ENCODE measurements around the gene OSTF1. TPM values are rescaled to one million over a fixed set of nuclear protein-coding genes. Genes with fewer than 3 reads are reported as not detected.
A peak's percentile ranks its signal among the peaks of the same experiment; 100 is the strongest.

The OSTF1 gene
- total RNA-seq, 4 donors from 2014 or later = 21.6 to 44.6 (median 32.9) TPM

DNA sequence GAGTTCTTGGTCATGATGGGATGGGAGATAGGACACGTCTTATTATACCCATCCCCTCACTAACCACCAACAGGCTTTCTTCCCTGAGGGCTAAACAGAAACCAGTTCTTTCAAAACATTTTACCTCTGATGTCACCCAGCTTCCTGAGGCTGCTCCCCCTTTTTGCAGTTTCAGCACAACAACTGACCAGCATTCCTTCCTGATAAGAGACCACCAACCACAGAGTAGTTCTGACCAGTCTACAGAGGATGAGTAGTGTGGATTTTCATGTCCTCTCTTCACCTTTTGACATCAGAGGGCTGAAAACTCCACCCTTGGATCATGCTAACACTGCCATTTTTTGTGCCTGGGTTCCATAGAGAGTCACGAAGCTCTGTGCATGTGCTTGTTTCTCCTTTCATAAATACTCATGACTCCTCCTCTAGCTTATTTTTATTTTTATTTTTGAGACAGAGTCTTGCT, 82.6 kb downstream of the OSTF1 start:
- Histone ChIP-seq H3K27ac (no peak overlapping the region), H3K9me3 (no peaks in the 10 kb centered on the region), H3K36me3 (peaks cover 0 to 13% (median 0%) of the 10 kb centered on the region in 3 donors), H3K4me3 (no peak overlapping the region), H3K4me1 (no peaks in the 10 kb centered on the region), H3K27me3 (no peaks in the 10 kb centered on the region)
- TF ChIP-seq, protein P1, sequence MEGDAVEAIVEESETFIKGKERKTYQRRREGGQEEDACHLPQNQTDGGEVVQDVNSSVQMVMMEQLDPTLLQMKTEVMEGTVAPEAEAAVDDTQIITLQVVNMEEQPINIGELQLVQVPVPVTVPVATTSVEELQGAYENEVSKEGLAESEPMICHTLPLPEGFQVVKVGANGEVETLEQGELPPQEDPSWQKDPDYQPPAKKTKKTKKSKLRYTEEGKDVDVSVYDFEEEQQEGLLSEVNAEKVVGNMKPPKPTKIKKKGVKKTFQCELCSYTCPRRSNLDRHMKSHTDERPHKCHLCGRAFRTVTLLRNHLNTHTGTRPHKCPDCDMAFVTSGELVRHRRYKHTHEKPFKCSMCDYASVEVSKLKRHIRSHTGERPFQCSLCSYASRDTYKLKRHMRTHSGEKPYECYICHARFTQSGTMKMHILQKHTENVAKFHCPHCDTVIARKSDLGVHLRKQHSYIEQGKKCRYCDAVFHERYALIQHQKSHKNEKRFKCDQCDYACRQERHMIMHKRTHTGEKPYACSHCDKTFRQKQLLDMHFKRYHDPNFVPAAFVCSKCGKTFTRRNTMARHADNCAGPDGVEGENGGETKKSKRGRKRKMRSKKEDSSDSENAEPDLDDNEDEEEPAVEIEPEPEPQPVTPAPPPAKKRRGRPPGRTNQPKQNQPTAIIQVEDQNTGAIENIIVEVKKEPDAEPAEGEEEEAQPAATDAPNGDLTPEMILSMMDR (IDR thresholded peaks at IDR 0.05) = no peak
- no peak for TF ChIP-seq POLR2A (IDR thresholded peaks at IDR 0.05)
- no peak for DNase-seq

DNA sequence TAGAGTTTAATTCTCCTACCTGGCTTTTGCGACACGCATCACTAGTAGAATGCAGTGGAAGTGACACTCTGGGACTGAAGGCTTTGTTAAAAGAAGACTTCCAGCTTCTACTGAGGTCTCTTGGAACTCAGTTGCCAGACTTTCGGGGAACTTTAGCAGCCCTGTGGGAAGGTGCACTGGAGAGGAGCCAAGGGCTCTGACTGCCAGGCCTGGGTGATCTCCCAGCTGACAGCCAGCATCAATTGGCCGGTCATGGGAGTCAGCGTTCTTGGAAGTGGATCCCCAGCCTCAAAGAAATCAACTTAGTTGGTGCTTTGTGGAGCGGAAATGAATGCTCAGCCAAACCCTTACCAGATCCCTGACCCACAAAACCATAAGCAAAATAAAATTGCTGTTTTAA, 87.1 kb downstream of the OSTF1 start:
- H3K4me1 ChIP-seq = no peaks in the 10 kb centered on the region
- no peaks in the 10 kb centered on the region for H3K27me3 ChIP-seq
- no peak overlapping the region for H3K4me3 ChIP-seq
- H3K9me3 ChIP-seq = no peaks in the 10 kb centered on the region
- TF ChIP-seq, protein P1 (IDR thresholded peaks at IDR 0.05) = no peak
- no peak for TF ChIP-seq POLR2A (IDR thresholded peaks at IDR 0.05)
- peaks cover 0 to 4% (median 0%) of the 10 kb centered on the region in 3 donors for H3K36me3 ChIP-seq
- no peak for DNase-seq
- no peak overlapping the region for H3K27ac ChIP-seq

DNA sequence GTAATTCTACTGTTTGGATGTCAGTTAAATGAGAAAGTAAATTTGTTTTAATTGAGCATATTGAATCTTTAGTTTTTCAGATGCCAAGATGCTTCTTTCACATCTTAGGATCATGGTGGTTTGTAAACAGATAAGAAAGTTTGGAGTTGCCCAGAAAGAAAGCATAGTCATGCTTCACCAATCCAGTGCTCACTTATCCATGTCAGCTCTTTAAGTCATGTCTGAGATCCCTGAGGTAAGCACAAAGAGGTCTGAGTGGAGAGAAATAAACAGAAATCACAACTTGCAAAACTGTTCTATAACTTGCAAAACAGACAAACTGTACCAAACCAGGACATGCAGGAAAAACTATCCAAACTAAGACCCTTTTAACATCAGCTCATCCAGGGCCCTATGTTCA, 87.7 kb downstream of the OSTF1 start:
- Histone ChIP-seq H3K4me3 (no peak overlapping the region), H3K4me1 (no peaks in the 10 kb centered on the region), H3K27me3 (no peaks in the 10 kb centered on the region), H3K36me3 (no peaks in the 10 kb centered on the region), H3K9me3 (no peaks in the 10 kb centered on the region), H3K27ac (no peak overlapping the region)
- DNase-seq = no peak
- no peak for TF ChIP-seq POLR2A (IDR thresholded peaks at IDR 0.05)
- TF ChIP-seq, protein P1 (IDR thresholded peaks at IDR 0.05) = no peak

DNA sequence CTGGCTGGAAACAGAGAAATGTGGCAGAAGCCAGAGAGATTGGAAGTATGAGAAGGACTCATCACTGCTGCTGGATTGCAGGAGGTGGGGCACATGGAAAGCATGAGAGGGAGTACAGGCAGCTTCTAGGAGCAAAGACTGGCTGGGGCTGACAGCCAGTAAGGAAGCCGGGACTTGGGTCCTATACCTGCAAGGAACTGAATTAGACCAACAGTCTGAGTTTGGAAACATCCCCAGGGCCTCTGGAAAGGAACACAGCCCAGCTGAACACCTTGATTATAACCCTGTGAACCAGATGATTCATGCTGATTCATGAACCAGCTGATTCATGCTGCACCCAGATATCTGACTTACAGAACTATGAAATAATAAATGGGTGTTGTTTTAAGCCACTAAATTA, 93.4 kb downstream of the OSTF1 start:
- peak in 1 of 3 donors; percentile 62 for DNase-seq

DNA sequence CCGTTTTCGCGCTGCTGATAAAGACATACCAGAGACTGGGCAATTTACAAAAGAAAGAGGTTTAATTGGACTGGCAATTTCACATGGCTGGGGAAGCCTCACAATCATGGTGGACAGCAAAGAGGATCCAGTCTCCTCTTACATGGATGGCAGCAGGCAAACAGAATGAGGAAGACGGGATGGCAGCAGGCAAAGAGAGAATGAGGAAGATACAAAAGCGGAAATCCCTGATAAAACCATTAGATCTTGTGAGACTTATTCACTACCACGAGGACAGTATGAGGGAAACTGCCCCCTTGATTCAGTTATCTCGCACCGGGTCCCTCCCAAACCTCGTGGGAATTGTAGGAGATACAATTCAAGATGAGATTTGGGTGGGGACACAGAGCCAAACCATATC, 95.0 kb downstream of the OSTF1 start:
- no peaks in the 10 kb centered on the region for H3K36me3 ChIP-seq
- no peaks in the 10 kb centered on the region for H3K9me3 ChIP-seq
- H3K4me1 ChIP-seq = no peaks in the 10 kb centered on the region
- TF ChIP-seq, protein P1 (IDR thresholded peaks at IDR 0.05) = no peak
- TF ChIP-seq POLR2A (IDR thresholded peaks at IDR 0.05) = no peak
- H3K4me3 ChIP-seq = no peak overlapping the region
- no peak overlapping the region for H3K27ac ChIP-seq
- no peak for DNase-seq
- no peaks in the 10 kb centered on the region for H3K27me3 ChIP-seq

More for the DNA sequence above, 93.4 kb downstream of the OSTF1 start:
- H3K36me3 ChIP-seq = no peaks in the 10 kb centered on the region
- H3K9me3 ChIP-seq = no peaks in the 10 kb centered on the region
- no peak overlapping the region for H3K4me3 ChIP-seq
- no peak for TF ChIP-seq POLR2A (IDR thresholded peaks at IDR 0.05)
- TF ChIP-seq, protein P1 (IDR thresholded peaks at IDR 0.05) = no peak
- no peaks in the 10 kb centered on the region for H3K27me3 ChIP-seq
- no peak overlapping the region for H3K27ac ChIP-seq
- H3K4me1 ChIP-seq = no peaks in the 10 kb centered on the region

DNA sequence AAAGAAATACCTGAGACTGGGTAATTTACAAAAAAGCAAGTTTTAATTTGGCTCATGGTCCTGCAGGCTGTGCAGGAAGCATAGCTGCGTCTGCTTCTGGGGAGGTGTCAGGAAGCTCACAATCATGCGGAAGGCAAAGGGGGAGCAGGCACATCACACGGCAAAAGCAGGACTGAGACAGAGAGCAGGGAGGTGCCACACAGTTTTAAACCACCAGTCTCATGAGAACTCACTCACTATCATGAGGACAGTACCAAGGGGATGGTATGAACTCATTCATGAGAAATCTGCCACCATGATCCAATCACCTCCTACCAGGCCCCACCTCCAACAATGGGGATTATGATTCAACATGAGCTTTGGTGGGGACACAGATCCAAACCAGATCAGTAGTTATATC, 96.2 kb downstream of the OSTF1 start:
- Histone ChIP-seq H3K9me3 (no peaks in the 10 kb centered on the region), H3K27me3 (no peaks in the 10 kb centered on the region), H3K36me3 (no peaks in the 10 kb centered on the region), H3K27ac (no peak overlapping the region), H3K4me3 (no peak overlapping the region), H3K4me1 (no peaks in the 10 kb centered on the region)
- DNase-seq = no peak
- TF ChIP-seq, protein P1 (IDR thresholded peaks at IDR 0.05) = no peak
- no peak for TF ChIP-seq POLR2A (IDR thresholded peaks at IDR 0.05)

Measured in Peyer's patch (tissue), 4 donors.